Right atrium auricular region (tissue), 2 donors: ENCODE data around the gene P3H3. TPM values are rescaled to one million over a fixed set of nuclear protein-coding genes. Genes with fewer than 3 reads are reported as not detected.
A peak's percentile ranks its signal among the peaks of the same experiment; 100 is the strongest.
"Not testable (repeated sequence)": the region's sequence is repeated elsewhere in the genome, so short reads cannot be mapped to it uniquely, and the experiment has no call there.

Experiments
- DNase-seq: peaks from one replicate; pipeline ENCODE4 v3.0.0-alpha.2; 2019; ENCODE audit warnings: low spot score
- H3K27ac ChIP-seq, 2 donors: fragments of 200-600 bp; sonication (generic); 1 replicate in 1 of 2; 2 replicates in 1 of 2; pipeline ENCODE4 v1.5.1; 2016 to 2019
- H3K27me3 ChIP-seq, 2 donors: fragments of 200-600 bp; sonication (generic); one replicate each; pipeline versions ENCODE4 v1.5.1 to v1.6.0; 2017 to 2019
- H3K36me3 ChIP-seq: fragments of 200-600 bp; sonication (generic); one replicate; pipeline ENCODE4 v1.5.1; 2016
- H3K4me1 ChIP-seq, 2 donors: fragments of 200-600 bp; sonication (generic); one replicate each; pipeline versions ENCODE4 v1.5.1 to v1.6.0; 2017 to 2019
- H3K4me3 ChIP-seq, 2 donors: fragments of 200-600 bp; sonication (generic); 1 replicate in 1 of 2; 2 replicates in 1 of 2; pipeline ENCODE4 v1.5.1; 2017 to 2019; ENCODE audit warnings: mild to moderate bottlenecking in 1 of 2, moderate library complexity in 1 of 2
- H3K9me3 ChIP-seq, 2 donors: fragments of 200-600 bp; sonication (generic); one replicate each; pipeline ENCODE4 v1.5.1; 2019
- total RNA-seq, 2 donors: library from RNA; depleted of rRNA; stranded (reverse); fragments of >200 nt; gene quantifications; one replicate each; pipeline ENCODE4 v1.1.0, GENCODE V29; 2016
- TF ChIP-seq, protein P1 (sequence below), 2 donors: fragments of 200-600 bp; sonication (generic); IDR thresholded peaks; one replicate each; pipeline ENCODE4 v1.5.1; 2019; ENCODE audit warnings: antibody characterized with exemption in 2 of 2

P3H3 gene
- total RNA-seq, 2 donors from 2014 or later, result 7.0 to 11.0 TPM

DNA sequence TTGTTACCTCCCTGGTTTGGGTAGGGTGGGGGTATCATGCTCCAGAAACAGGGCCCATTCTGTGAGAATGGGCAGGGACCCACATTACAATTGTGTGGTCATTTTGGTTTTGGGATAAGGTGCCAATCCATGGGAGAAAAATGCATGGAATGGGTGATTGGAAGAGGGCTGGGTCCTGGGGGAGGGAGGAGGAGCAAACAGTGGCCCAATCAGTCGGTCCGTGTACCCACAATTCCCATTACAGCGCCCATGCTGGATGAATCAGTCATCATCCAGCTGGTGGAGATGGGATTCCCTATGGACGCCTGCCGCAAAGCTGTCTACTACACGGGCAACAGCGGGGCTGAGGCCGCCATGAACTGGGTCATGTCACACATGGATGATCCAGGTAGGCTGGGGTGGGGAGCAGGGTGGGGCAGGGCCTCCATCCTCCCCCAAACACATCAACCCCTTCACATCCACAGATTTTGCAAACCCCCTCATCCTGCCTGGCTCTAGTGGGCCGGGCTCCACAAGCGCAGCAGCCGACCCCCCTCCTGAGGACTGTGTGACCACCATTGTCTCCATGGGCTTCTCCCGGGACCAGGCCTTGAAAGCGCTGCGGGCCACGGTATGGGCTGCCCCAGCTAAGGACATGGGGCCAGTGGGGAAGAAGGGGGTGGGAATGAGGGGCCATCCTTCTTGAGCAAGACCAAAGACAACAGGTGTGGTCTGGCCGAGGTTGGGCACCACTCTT, 35.5 kb downstream of the P3H3 start:
- Histone ChIP-seq H3K36me3 (peaks cover 56% of the 10 kb centered on the region), H3K4me3 (no peak overlapping the region), H3K27me3 (no peaks in the 10 kb centered on the region), H3K9me3 (no peaks in the 10 kb centered on the region), H3K27ac (no peak overlapping the region), H3K4me1 (peaks cover 0 to 13% of the 10 kb centered on the region in 2 donors)
- DNase-seq, result no peak
- TF ChIP-seq, protein P1, sequence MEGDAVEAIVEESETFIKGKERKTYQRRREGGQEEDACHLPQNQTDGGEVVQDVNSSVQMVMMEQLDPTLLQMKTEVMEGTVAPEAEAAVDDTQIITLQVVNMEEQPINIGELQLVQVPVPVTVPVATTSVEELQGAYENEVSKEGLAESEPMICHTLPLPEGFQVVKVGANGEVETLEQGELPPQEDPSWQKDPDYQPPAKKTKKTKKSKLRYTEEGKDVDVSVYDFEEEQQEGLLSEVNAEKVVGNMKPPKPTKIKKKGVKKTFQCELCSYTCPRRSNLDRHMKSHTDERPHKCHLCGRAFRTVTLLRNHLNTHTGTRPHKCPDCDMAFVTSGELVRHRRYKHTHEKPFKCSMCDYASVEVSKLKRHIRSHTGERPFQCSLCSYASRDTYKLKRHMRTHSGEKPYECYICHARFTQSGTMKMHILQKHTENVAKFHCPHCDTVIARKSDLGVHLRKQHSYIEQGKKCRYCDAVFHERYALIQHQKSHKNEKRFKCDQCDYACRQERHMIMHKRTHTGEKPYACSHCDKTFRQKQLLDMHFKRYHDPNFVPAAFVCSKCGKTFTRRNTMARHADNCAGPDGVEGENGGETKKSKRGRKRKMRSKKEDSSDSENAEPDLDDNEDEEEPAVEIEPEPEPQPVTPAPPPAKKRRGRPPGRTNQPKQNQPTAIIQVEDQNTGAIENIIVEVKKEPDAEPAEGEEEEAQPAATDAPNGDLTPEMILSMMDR (IDR thresholded peaks at IDR 0.05), result no peak

DNA sequence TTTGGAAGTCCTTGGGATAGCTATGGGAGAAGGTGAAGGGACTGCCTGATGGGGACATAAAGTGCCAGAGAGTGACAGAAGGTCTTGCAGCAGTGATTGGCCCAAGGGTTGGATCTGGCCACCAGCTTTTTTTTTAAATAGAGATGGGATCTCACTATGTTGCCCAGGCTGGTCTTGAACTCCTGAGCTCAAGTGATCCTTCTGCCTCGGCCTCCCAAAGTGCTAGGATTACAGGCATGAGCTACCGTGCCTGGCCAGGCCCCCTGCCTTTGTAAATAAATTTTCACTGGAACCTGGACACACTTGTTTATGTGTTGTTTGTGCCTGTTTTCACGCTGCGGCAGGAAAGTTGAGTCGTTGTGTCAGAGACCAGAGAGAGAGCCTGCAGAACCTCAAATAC, 37.1 kb downstream of the P3H3 start:
- H3K27ac ChIP-seq, H3K4me3 ChIP-seq, DNase-seq, H3K27me3 ChIP-seq, H3K9me3 ChIP-seq: not testable (repeated sequence)
- H3K4me1 ChIP-seq, result peaks cover 0 to 29% of the 10 kb centered on the region in 2 donors
- H3K36me3 ChIP-seq, result peaks cover 52% of the 10 kb centered on the region

DNA sequence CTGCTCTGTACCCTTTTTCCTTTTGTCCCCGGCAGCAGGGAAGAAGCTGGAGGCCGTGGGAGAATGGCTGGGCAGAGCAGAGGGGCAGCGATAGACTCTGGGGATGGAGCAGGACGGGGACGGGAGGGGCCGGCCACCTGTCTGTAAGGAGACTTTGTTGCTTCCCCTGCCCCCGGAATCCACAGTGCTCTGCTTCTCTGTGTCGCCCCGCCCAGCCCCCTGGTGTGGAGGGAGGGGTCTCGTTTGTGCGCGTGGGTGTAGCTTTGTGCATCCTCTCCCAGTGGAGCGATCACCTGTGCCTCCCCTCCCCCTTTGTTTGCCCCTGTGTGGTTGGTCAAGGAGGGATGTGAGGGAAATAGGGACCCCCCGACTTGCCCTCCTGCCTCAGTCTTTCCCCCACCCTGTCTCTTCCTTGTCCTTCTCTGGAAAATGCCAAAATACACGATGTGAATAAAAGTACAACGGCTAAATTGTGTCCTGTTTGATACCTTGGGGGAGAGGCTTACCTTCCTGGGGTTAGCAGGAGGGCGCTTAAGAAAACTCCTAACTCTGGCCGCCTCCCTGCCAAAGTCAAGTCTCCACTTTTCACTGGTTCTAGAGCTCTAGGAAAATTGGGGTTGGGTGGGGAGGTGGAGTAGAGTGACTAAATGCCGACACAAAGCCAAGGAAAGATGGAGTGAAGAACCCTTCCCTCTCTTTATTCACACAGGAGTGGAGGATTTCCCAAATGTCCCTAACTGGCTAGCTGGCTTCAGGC, 38.1 kb downstream of the P3H3 start:
- Histone ChIP-seq H3K9me3 (no peaks in the 10 kb centered on the region), H3K4me3 (peak overlapping the region; percentile 71 to 93), H3K4me1 (peaks cover 0 to 36% of the 10 kb centered on the region in 2 donors), H3K27ac (peak overlapping the region; percentile 93 to 96), H3K36me3 (peaks cover 51% of the 10 kb centered on the region), H3K27me3 (no peaks in the 10 kb centered on the region)
- DNase-seq, result no peak
- TF ChIP-seq, protein P1 (IDR thresholded peaks at IDR 0.05), result no peak

DNA sequence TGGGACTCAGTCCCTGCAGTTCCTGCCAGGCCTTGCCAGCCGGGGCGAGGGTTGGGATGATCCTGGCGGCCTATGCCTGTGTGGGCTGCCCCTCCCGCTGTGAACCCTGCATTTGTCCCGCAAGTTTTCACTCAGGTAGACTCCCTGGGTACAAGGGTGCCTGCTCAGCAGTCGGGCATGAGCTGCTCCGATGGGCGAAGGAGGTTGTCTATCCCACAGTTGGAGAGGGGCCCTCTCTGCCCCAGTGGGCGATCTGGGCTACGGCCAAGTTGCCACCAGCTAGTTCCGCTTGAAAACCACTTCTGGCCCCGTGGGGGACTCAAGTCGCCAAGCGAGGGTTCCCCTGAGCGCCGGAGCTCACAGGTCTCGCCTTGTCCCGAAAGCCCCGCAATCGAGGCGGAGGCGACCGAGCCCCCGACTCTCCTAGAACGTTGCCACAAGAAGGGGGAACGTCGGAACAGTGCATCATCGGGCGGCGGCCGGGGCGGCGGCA, 38.8 kb downstream of the P3H3 start:
- peaks cover 45% of the 10 kb centered on the region for H3K36me3 ChIP-seq
- no peaks in the 10 kb centered on the region for H3K9me3 ChIP-seq
- TF ChIP-seq, protein P1 (IDR thresholded peaks at IDR 0.05), result no peak
- H3K4me3 ChIP-seq, result peak overlapping the region; percentile 71 to 93
- no peak for DNase-seq
- H3K4me1 ChIP-seq, result peaks cover 0 to 42% of the 10 kb centered on the region in 2 donors
- H3K27me3 ChIP-seq, result no peaks in the 10 kb centered on the region
- H3K27ac ChIP-seq, result peak overlapping the region; percentile 93 to 96

DNA sequence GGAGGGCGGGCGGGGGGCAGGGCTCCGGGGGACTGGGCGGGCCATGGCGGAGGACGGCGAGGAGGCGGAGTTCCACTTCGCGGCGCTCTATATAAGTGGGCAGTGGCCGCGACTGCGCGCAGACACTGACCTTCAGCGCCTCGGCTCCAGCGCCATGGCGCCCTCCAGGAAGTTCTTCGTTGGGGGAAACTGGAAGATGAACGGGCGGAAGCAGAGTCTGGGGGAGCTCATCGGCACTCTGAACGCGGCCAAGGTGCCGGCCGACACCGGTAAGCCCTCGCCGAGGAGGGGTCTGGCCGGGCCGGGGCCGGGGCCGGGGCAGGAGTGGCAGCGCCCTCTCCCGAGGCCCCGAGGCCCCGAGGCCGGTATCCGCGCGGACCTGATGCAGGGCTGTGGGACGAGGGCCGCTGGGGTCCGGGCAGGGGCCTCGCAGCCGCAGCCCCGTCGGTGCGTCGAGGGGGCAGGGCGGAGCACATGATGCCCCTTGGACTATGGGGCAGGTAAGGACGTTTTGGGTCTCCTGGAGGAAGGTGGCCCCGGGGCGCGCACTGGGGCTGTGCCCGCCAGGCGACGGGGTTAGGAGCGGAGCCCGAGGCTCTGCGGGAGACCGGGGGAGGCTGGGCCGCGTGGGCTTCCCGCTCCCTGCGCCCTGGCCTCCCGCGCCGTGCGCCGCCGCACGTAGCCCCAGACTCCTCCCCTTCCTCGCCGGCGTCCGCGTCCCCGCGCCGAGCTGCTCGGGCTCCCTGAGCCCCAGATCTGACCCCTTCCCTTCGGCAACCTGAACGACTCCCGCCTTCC, 39.4 kb downstream of the P3H3 start, which contains the start of gene TPI1:
TPI1 (plus strand) TSS at position 119 of the 798 bp plus-strand sequence; CDS start at position 155, 36 bp downstream.
- Histone ChIP-seq H3K4me3 (peak within 1 kb of the TSS; percentile 71 to 93), H3K27ac (peak within 1 kb of the TSS; percentile 93 to 96), H3K36me3 (peaks cover 38% of the 10 kb centered on the region), H3K27me3 (no peaks in the 10 kb centered on the region), H3K4me1 (peaks cover 0 to 49% of the 10 kb centered on the region in 2 donors), H3K9me3 (no peaks in the 10 kb centered on the region)
- TF ChIP-seq, protein P1 (IDR thresholded peaks at IDR 0.05), result no peak
- peak; percentile 87 for DNase-seq
